Stimulated activated CD8-positive, alpha-beta memory T cell treated with anti-CD3 and anti-CD28 coated beads, Interleukin-15, amount 100 ng/mL, for 24 hours (primary cell): ENCODE measurements around the gene GMPPB.
"Not testable (repeated sequence)": the region's sequence is repeated elsewhere in the genome, so short reads cannot be mapped to it uniquely, and the experiment has no call there.

Experiments used
- DNase-seq: peaks from one replicate; pipeline ENCODE4 v3.0.0-alpha.2; 2020; ENCODE audit warnings: low read depth

The GMPPB gene

DNA sequence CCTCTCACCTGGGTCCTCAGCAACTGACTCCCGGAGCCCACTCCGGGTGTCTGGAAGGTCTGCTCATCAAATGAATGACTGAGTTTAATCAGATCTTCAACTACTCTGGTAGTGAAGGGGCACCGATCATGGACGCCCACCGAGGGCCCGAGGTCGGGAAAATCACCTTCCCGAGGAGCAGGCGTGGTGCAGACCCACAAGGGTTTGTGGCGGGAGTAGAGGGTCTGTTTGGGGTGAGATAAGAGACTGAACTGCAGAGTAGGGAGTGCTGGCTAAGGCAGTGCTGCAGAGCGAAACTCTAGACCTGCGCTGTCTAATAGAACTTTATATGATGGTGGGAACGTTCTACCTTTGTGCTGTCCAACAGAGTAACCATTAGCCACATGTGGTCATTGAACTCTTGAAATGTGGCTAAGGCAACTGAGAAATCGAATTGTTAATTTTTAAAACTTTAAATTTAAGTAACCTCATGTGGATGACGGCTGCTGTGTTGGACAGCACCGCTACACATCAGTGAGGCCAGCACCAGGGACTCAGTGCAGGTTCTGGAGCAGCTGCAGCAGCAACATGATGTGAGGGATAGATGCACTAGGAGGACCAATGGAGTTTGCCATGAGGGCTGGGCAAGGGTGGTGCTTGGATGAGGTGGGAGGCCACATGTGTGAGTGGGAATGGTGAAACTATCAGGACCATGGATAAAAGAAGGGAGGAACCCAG is 33.7 kb downstream of the GMPPB start:
- not testable (repeated sequence) for DNase-seq

DNA sequence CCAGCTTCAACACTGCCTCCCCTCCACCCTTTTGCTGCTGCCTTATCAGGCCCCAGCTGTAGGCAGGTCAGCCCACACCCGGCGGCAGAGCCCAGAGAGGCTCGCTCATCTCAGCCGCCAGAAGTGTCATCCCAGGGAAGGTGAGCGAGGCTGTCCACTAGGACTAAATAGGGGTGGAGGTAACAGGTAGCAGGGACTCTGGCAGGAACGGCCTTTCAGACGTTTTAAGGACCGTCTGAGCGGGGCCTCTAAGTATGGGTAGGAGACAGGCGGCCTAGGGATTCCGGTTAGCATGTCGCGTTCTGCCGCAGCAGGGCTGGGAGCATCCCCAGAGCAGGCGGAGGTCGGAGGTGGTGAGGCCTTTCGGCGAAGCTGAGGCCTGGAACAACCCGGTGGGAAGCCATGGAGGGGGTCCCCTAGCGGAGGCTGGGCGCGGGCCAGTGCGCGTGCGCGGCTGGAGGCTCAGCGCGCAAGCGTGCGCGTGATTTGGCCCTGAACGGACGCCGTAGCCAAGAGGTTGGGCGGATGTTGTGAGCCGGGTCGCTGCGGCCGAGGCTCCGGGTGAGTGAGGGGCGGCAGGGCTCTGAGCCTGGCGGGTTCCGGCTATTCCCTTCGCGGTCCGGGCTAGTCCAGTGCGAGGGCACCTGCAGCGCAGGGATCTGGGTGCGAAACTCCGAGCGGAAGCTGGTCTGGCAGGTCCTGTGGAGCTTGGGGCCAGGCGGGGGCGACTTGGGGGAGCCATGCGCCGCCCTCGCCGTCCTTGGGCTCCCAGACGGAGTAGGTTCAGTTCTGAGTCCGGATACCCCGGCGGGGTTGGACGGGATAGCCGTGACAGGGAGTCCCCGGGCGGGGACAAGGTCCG is 34.5 kb downstream of the GMPPB start, which contains the start of the genes MST1 and RNF123:
Gene MST1 (minus strand): TSS at position 429 of the 862 bp plus-strand sequence. CDS start 783 bp downstream, outside the sequence.
Gene RNF123 (plus strand): TSS at position 512 of the 862 bp plus-strand sequence. CDS start 1,609 bp downstream, outside the sequence.
- peak; percentile 90 for DNase-seq

DNA sequence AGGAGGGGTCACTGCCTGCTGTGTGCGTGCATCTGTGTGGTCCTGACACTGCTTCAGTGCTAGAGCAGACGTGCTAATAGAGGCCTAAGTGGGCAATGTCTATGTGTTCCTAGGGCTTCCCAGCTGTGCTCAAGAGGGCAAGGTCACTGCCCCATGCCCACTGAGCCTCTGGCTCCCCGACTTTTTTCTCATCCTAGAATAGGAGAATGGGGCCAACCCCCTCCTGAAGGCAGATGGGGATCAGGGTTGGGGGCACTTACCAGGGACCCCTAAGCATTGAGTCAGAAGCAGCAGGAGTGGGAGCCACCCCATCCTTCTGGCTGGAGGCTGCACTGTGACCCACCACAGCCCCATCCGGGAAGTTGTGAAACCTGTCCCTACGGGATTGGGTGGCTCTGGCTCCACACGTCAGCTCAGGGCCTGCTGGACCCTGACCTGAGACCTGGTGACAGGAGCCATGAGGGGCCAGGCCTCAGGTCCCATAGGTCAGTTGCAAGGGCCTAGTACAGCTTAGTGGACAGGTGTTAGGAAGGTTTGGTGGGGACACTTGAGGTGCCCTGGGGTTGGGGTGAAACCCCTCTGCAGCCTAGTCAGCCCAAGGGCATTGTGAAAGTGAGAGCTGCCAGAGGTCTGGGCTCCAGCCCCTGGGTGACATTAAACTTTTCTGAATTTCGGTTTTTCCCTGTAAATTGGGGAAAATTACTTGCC is 35.3 kb downstream of the GMPPB start:
- not testable (repeated sequence) for DNase-seq

DNA sequence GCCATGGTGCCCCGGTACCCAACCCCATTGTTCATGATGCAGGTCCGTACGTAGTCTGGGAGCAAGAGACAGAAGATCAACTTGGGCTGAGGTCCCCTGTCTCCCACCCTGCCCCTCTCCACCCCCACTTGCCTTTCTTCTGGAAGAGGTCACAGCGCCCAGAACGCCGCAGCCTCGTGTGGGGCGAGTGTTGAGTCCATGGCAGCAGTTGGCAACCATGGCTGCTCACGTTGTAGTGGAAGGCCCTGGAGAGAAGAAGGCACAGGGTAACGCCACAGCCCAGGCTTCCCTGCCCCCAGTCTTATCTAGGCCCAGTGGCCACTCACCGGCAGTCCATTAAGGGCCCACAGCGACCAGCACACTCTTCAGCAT is 36.3 kb downstream of the GMPPB start:
- not testable (repeated sequence) for DNase-seq

DNA sequence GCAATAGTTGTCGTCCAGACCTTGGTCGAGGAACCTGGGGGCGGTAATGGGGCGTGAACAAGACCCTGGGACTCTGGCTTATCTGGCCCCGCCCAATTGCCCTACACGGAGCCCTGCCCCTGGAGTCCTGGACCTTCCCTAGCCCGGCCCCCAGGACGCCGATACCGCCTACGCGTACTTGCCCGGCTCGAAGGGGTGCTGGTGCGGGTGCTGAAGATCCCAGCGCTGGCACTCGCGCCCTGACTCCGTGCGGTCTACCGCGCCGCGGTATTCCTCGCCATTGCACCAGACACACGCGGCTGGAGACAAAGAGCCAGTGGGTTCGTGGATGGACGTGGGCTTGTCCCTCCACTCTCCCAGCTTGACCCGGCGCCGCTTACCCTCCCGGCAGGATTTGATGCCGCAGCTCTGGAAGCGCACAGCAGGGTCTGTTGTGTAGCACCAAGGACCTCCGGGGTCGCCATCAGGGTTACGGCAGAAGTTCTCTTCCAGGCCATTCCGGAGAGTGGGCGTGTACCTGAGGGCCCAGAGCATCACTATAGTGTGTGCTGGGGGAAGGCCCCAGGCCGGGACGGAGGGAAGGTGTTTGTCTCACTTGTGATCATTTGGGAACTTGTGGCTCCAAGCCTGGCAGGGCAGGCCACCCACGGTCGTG is 36.9 kb downstream of the GMPPB start:
- DNase-seq = not testable (repeated sequence)

DNA sequence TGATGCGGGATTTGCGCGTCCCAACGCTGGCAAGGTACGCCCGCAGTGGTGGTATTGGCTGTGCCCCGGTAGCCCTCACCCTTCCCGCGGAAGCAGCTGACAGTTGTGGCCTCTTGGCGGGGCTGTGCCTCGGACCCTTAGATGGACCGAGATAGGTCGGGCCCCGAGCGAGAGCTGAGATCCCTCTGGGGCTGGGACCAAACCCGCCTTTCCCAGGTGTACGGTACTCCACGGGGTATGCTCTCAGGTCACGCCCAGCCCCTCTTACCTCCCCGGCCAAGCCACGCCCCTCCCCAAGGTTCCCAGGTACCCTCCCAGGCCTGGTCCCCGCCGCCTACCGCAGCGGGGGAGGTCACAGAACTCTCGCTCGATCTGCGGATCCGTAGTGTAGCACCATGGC is 37.4 kb downstream of the GMPPB start:
- DNase-seq = not testable (repeated sequence)

DNA sequence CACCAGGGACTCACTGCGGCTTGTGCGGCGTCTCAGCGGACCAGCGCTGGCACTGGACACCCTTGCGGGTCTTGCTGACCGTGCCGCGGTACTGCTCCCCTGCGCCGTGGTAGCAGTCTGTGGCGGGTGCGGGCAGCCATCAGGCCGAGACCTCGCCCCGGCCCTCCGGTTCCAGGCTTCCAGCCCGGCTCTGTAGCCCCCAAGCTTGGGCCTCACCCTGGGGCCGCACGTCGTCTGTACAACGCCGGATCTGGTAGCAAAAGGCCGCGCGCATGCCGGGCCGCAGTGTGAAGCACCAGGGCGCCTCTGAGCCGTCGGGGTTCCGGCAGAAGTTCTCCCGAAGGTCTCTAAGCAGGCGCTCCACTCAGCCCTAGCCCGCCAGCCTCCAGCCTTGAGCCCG is 37.9 kb downstream of the GMPPB start:
- DNase-seq = not testable (repeated sequence)

DNA sequence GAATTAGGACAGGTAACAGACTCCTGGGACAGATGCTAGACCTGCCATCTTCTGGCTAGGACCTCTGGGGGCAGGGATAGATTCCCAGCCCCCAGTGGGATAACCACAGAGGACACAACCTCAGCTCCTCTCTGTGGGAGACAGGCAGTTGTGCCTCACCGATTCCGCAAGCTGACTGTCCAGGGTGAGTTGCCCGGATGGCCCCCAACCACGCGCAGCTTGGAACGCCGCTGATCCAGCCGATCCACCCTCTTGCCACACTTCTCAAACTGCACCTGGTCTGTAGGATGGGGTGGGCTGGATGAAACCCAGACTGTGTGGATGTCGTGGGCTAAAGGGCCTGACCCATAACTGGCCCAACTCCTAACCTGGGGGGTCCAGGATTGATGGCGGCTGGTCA is 38.6 kb downstream of the GMPPB start:
- DNase-seq = not testable (repeated sequence)

DNA sequence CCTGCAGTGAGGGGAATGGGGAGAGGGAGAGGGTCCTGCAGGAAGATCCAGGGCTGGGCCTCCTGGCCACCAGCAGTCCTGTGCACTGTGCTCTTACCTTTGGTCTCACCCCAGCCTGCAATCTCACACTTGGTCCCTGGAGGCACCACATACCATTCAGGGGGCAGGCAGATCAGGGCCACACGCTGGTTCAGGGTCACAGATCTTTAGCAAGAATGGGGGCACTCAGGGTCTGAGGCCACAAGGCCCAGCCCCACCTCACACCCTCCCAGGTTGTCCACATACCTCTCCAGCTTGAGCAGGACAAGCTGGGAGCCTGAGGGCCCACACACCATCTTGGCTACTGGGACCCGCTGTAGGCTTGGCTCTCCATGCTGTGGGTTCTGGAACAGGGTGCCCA is 39.3 kb downstream of the GMPPB start:
- DNase-seq = not testable (repeated sequence)

DNA sequence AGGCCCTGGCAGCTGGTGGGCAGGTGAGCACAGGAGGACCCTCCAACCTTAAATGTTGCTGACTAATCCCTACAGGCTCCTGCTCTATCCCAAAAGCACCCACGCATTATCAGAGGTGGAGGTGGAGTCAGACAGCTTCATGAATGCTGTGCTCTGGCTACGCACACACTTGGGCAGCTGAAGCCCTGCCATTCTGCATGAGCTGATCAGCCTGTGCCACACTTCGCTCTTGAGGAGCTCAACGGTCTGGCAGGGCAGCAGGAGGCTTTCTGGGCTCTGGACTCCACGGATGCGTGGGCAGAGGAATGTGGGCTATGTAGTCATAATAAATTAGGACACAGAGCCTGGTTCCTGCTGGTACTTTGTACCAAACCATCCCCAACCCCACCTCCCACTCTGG is 40.6 kb downstream of the GMPPB start:
- DNase-seq = no peak

DNA sequence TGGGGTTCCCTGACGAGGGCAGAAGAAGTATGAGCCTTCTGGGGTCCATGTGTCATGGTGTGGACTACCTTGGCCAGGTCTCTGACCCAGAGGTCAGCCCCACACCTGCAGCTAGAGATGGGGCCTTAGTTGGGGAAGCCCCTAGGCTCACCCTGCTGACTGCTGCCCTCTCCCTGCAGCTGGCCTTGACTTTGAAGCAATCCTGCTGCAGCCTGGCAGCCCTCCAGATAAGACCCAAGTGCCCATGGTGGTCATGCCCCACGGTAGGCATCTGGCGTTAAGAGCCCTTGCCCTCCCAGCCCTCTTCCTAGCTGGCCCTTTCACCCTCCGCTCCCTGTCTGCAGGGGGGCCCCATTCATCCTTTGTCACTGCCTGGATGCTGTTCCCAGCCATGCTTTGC is 42.2 kb downstream of the GMPPB start:
- no peak for DNase-seq

DNA sequence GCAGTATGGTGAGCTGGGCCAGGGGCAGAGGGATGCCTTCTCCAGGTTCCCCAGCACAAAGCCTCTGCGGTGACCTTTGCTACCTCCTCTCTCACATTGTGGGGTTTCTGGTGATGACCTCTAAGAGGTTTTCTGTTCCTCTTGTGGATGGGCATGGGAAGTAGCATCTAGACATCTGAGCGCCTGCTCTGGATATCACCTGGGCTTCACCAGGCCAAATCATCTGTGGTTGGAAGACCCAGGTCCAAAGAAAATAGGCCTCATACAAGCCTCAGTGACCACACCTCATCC is 42.6 kb downstream of the GMPPB start:
- DNase-seq = no peak

DNA sequence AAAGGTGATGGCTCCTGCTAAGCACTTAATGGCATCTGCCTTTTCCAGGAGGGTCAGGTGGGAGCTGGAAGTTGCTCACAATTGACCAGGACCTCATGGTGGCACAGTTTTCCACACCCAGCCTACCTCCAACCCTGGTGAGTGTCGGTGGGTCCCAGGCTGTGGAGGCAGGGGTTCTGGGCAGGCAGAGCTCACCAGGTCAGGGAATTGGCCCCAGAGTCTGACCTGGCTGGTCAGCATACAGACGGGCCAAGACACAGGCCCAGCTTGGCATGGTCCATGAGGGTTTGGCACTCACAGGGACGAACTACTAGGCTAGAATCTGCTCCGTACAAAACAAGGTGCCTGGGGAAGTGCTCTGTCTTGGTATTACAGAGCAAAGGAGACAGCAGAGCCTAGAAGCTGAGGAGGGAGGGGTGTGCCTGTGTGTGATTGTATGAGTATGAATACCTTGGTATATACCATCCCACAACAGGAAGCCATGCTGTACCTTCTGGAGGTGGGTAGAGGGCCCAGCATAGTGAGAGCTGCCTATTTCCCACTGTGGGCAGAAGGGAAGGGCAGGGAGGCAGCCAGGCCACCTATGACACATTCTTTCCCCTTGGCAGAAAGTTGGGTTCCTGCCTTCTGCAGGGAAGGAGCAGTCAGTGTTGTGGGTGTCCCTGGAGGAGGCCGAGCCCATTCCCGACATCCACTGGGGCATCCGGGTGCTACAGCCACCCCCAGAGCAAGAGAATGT is 43.1 kb downstream of the GMPPB start:
- DNase-seq = no peak

DNA sequence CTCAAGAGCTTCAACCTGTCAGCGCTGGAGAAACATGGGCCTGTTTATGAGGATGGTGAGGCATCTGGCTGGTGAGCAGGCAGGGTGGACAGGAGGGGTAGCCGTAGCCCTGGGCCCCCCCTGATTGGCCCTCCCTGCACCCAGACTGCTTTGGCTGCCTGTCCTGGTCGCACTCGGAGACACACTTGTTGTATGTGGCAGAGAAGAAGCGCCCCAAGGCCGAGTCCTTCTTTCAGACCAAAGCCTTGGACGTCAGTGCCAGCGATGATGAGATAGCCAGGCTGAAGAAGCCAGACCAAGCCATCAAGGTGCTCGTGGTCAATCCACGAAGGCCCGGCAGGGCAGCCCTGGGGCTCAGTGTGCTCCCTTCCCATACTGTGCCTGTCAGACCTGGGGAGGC is 47.8 kb downstream of the GMPPB start:
- no peak for DNase-seq

DNA sequence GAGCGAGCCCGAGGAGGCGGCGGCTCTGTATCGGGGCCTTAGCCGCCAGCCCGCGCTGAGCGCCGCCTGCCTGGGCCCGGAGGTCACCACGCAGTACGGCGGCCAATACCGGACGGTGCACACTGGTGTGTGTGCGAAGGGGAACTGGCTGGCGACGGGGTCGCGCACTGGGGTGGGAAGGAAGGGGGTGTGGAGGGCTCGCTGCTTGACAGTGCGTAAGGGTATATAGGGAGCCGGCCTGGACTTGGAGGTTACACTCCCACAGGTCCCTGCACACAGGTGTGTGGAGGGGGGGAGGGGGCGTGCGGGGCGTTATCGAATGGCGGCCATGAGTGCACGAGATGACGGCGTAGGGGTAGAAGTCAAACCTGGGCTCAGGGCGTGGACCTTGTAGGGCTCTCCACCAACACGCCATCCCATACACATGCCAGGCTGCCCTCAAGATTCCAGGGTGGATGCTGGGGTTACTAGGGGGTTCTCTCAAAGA is 49.2 kb downstream of the GMPPB start:
- peak; percentile 23 for DNase-seq

DNA sequence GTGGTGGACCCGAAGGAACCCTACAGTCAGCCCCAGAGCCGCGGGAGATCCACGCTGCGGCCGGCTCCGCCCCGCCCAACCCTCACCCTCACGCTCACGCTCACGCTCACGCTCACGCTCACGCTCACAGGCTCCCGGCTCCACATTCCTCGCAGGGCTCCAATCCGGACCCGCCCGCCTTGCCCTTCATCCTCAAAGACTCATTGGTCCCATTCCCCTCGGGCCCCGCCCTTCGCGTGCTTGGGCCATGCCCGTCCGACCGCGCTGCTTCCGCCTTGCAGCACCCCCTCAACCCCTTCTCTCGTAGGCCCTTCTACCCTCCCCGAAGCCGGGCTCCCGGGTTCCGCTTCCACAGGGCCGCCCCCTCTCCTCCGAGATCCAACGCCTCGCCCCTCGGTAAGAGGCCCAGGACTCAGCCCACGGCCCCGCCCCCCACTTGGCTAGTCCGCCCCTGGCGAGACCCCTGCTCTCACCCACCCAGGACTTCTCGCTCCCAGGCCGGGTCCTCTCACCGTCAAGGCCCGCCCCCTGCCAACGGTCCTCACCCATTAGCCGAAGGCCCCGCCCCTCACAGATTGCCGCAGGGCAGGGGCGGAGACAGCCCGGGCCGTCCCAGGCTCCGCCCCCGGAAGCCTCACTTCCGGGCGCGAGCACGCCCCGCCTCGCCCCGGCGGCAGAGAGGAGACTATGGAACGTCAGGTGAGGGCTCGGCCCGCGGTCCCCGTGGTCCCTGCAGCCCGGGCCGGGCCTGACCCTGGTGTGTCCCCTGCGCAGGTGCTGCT is 49.8 kb downstream of the GMPPB start, which contains the start of gene APEH:
Gene APEH (plus strand): TSS at position 637 of the 782 bp plus-strand sequence. CDS start 51 bp downstream, at position 688.
- DNase-seq = peak; percentile 92

DNA sequence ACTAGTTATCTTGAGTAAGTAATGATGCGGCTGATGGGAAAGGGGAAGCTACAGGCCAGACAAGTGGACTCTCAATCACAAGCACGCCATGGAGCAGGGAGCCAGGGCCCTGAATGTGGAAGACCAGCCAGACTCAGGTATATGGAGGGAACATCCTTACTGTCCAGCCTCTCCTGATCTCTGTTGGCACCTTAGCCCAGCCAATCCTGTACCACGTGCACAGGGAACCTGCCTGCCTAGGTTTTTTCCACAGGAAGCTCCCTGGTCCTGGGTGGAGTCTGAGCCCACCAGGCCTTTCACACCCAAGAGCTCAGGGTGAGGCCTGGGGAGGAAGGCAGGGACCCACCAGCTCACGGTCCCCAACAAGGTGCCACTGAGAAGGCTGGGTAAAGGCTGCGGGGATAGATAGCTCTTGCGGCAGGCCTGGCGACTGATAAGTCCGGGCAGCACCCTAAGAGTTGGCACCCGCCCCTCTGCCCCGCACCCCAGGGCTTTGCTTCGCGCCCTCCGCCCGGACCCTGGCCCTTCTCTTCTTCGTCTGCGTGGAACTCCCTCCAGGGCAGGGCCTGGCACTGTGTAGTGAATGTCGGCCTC is 50.5 kb downstream of the GMPPB start:
- DNase-seq = peak; percentile 21

DNA sequence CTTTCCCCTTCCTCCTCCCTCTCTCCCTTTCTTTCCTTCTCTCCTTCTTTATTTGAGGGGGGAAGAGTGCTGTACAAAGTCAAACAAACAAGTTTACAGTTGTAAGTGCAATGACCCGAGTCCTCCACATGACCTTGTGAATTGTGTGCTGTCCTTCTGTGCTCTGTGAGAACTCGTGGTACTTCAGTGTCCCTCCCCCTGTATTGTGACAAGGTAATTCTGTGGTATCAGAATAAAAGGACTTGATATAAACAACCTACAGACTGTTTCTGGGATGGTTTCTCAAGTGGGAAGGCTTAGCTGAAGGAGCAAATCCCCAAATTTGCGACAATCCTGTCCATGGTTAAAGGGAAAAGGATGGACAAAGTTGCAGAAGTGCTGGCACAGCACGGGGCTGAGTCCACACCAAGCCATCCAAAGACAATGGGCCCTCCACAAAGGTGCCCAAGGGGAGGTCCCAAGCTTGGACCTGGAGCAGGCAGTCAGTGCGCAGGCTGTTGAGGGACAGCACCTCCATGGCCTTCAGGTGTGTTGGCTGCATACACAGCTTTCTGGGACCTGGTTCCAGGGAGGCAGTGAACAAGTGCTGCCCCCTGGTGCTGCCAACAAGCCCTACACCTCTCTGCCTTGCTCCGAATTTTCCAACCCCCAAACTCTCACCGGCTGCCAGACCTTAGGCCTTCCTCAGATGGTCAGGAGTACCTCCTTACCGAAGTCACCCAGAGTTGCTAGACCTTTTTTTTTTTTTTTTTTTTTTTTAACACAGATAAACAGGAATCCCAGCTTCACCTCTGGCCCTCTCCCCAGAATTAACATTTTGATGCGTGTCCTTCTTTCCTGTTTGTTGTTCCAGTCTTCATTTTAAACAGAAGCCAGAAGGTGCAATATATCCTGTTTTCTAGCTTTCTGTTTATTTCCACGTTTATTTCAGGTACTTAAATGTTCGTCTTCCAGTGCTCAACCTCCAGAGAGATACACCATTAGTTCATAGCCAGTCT is 52.2 kb downstream of the GMPPB start:
- DNase-seq = peak; percentile 39

DNA sequence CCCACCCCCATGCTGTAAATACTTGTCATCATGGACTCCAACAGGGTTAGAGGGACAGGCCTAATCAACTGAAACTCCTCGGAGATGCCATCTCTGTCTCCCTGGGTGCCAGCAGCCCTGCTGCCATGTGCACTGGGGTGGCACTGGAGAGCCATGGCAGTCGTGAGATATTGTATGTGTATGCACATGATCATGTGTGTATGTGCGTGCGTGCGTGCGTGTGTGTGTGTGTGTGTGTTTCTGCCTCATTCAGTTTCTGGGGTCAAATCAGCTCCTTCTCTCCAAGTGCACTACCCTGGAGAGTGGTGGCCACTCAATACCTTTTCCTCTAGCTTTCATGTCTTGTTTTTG is 52.8 kb downstream of the GMPPB start:
- no peak for DNase-seq
